Measurements from ENCODE around the gene APCDD1L. TPM values are rescaled to one million over a fixed set of nuclear protein-coding genes. Genes with fewer than 3 reads are reported as not detected.
"Not testable (repeated sequence)": the region's sequence is repeated elsewhere in the genome, so short reads cannot be mapped to it uniquely, and the experiment has no call there.

The APCDD1L gene
- total and polyA plus RNA-seq, 2 donors: 0.05 TPM

GRCh38 chr20:58545565-58546415 is 30.6 kb upstream of the APCDD1L start:
- no peak overlapping the region for H3K4me3 ChIP-seq (ENCODE audit: low read length in 2 of 2)
- no peaks in the 10 kb centered on the region for H3K27me3 ChIP-seq (ENCODE audit: control insufficient read depth in 2 of 2, insufficient read depth in 1 of 2, low read length in 1 of 2)
- no peak for DNase-seq (ENCODE audit: low read depth in 6 of 9, low spot score in 9 of 9)
- no peak overlapping the region for H3K27ac ChIP-seq (ENCODE audit: low read depth in 1 of 2, low read length in 1 of 2)
- WGBS: 88% methylated on average over 17 of the region's 17 CpGs
- no peaks in the 10 kb centered on the region for H3K9me3 ChIP-seq (ENCODE audit: control insufficient read depth in 2 of 2, insufficient read depth in 1 of 2, low read length in 1 of 2)
- no peaks in the 10 kb centered on the region for H3K36me3 ChIP-seq (ENCODE audit: control insufficient read depth in 2 of 2, insufficient read depth in 2 of 2, low read length in 1 of 2)
- no peaks in the 10 kb centered on the region for H3K4me1 ChIP-seq (ENCODE audit: control insufficient read depth in 2 of 2, insufficient read depth in 2 of 2, low read length in 2 of 2)

GRCh38 chr20:58544891-58545290 is 29.7 kb upstream of the APCDD1L start:
- Histone ChIP-seq H3K4me3 (ENCODE audit: low read length in 2 of 2) (no peak overlapping the region), H3K36me3 (ENCODE audit: control insufficient read depth in 2 of 2, insufficient read depth in 2 of 2, low read length in 1 of 2) (no peaks in the 10 kb centered on the region), H3K4me1 (ENCODE audit: control insufficient read depth in 2 of 2, insufficient read depth in 2 of 2, low read length in 2 of 2) (no peaks in the 10 kb centered on the region), H3K9me3 (ENCODE audit: control insufficient read depth in 2 of 2, insufficient read depth in 1 of 2, low read length in 1 of 2) (no peaks in the 10 kb centered on the region), H3K27me3 (ENCODE audit: control insufficient read depth in 2 of 2, insufficient read depth in 1 of 2, low read length in 1 of 2) (no peaks in the 10 kb centered on the region), H3K27ac (ENCODE audit: low read depth in 1 of 2, low read length in 1 of 2) (no peak overlapping the region)
- no peak for DNase-seq (ENCODE audit: low read depth in 6 of 9, low spot score in 9 of 9)
- 96% methylated on average over 4 of the region's 4 CpGs for WGBS

GRCh38 chr20:58544286-58544685 is 29.1 kb upstream of the APCDD1L start:
- no peaks in the 10 kb centered on the region for H3K27me3 ChIP-seq (ENCODE audit: control insufficient read depth in 2 of 2, insufficient read depth in 1 of 2, low read length in 1 of 2)
- H3K4me3 ChIP-seq (ENCODE audit: low read length in 2 of 2): no peak overlapping the region
- H3K4me1 ChIP-seq (ENCODE audit: control insufficient read depth in 2 of 2, insufficient read depth in 2 of 2, low read length in 2 of 2): no peaks in the 10 kb centered on the region
- no peak for DNase-seq (ENCODE audit: low read depth in 6 of 9, low spot score in 9 of 9)
- no peaks in the 10 kb centered on the region for H3K9me3 ChIP-seq (ENCODE audit: control insufficient read depth in 2 of 2, insufficient read depth in 1 of 2, low read length in 1 of 2)
- WGBS: 85% methylated on average over 10 of the region's 10 CpGs
- H3K27ac ChIP-seq (ENCODE audit: low read depth in 1 of 2, low read length in 1 of 2): no peak overlapping the region
- no peaks in the 10 kb centered on the region for H3K36me3 ChIP-seq (ENCODE audit: control insufficient read depth in 2 of 2, insufficient read depth in 2 of 2, low read length in 1 of 2)

GRCh38 chr20:58543274-58543673 is 28.1 kb upstream of the APCDD1L start:
- DNase-seq (ENCODE audit: low read depth in 6 of 9, low spot score in 9 of 9): no peak
- no peaks in the 10 kb centered on the region for H3K27me3 ChIP-seq (ENCODE audit: control insufficient read depth in 2 of 2, insufficient read depth in 1 of 2, low read length in 1 of 2)
- H3K9me3 ChIP-seq (ENCODE audit: control insufficient read depth in 2 of 2, insufficient read depth in 1 of 2, low read length in 1 of 2): no peaks in the 10 kb centered on the region
- H3K36me3 ChIP-seq (ENCODE audit: control insufficient read depth in 2 of 2, insufficient read depth in 2 of 2, low read length in 1 of 2): no peaks in the 10 kb centered on the region
- no peaks in the 10 kb centered on the region for H3K4me1 ChIP-seq (ENCODE audit: control insufficient read depth in 2 of 2, insufficient read depth in 2 of 2, low read length in 2 of 2)
- no peak overlapping the region for H3K4me3 ChIP-seq (ENCODE audit: low read length in 2 of 2)
- 87% methylated on average over 6 of the region's 6 CpGs for WGBS
- no peak overlapping the region for H3K27ac ChIP-seq (ENCODE audit: low read depth in 1 of 2, low read length in 1 of 2)

- H3K4me1 ChIP-seq (ENCODE audit: control insufficient read depth in 2 of 2, insufficient read depth in 2 of 2, low read length in 2 of 2): no peaks in the 10 kb centered on the region
- WGBS: 90% methylated on average over 18 of the region's 18 CpGs
- no peak for DNase-seq (ENCODE audit: low read depth in 6 of 9, low spot score in 9 of 9)
Observed at GRCh38 chr20:58542411-58543095, 27.4 kb upstream of the APCDD1L start.

GRCh38 chr20:58542034-58542410 is 26.8 kb upstream of the APCDD1L start:
- WGBS: 83% methylated on average over 3 of the region's 6 CpGs
- H3K4me1 ChIP-seq (ENCODE audit: control insufficient read depth in 2 of 2, insufficient read depth in 2 of 2, low read length in 2 of 2); H3K27ac ChIP-seq (ENCODE audit: low read depth in 1 of 2, low read length in 1 of 2); H3K4me3 ChIP-seq (ENCODE audit: low read length in 2 of 2); H3K27me3 ChIP-seq (ENCODE audit: control insufficient read depth in 2 of 2, insufficient read depth in 1 of 2, low read length in 1 of 2); H3K9me3 ChIP-seq (ENCODE audit: control insufficient read depth in 2 of 2, insufficient read depth in 1 of 2, low read length in 1 of 2); DNase-seq (ENCODE audit: low read depth in 6 of 9, low spot score in 9 of 9); H3K36me3 ChIP-seq (ENCODE audit: control insufficient read depth in 2 of 2, insufficient read depth in 2 of 2, low read length in 1 of 2): not testable (repeated sequence)

More at GRCh38 chr20:58542411-58543095, 27.4 kb upstream of the APCDD1L start:
- Histone ChIP-seq H3K36me3 (ENCODE audit: control insufficient read depth in 2 of 2, insufficient read depth in 2 of 2, low read length in 1 of 2) (no peaks in the 10 kb centered on the region), H3K27ac (ENCODE audit: low read depth in 1 of 2, low read length in 1 of 2) (no peak overlapping the region), H3K9me3 (ENCODE audit: control insufficient read depth in 2 of 2, insufficient read depth in 1 of 2, low read length in 1 of 2) (no peaks in the 10 kb centered on the region), H3K27me3 (ENCODE audit: control insufficient read depth in 2 of 2, insufficient read depth in 1 of 2, low read length in 1 of 2) (no peaks in the 10 kb centered on the region), H3K4me3 (ENCODE audit: low read length in 2 of 2) (no peak overlapping the region)

GRCh38 chr20:58538752-58539151 is 23.6 kb upstream of the APCDD1L start:
- Histone ChIP-seq H3K27ac (ENCODE audit: low read depth in 1 of 2, low read length in 1 of 2) (no peak overlapping the region), H3K4me1 (ENCODE audit: control insufficient read depth in 2 of 2, insufficient read depth in 2 of 2, low read length in 2 of 2) (no peaks in the 10 kb centered on the region), H3K27me3 (ENCODE audit: control insufficient read depth in 2 of 2, insufficient read depth in 1 of 2, low read length in 1 of 2) (no peaks in the 10 kb centered on the region), H3K36me3 (ENCODE audit: control insufficient read depth in 2 of 2, insufficient read depth in 2 of 2, low read length in 1 of 2) (no peaks in the 10 kb centered on the region), H3K9me3 (ENCODE audit: control insufficient read depth in 2 of 2, insufficient read depth in 1 of 2, low read length in 1 of 2) (peaks cover 0 to 5% of the 10 kb centered on the region in 2 donors), H3K4me3 (ENCODE audit: low read length in 2 of 2) (no peak overlapping the region)
- WGBS: 97% methylated on average over 2 of the region's 2 CpGs
- DNase-seq (ENCODE audit: low read depth in 6 of 9, low spot score in 9 of 9): no peak

GRCh38 chr20:58537831-58538230 is 22.6 kb upstream of the APCDD1L start:
- Histone ChIP-seq H3K27me3 (ENCODE audit: control insufficient read depth in 2 of 2, insufficient read depth in 1 of 2, low read length in 1 of 2) (no peaks in the 10 kb centered on the region), H3K9me3 (ENCODE audit: control insufficient read depth in 2 of 2, insufficient read depth in 1 of 2, low read length in 1 of 2) (peaks cover 0 to 5% of the 10 kb centered on the region in 2 donors), H3K27ac (ENCODE audit: low read depth in 1 of 2, low read length in 1 of 2) (no peak overlapping the region), H3K4me3 (ENCODE audit: low read length in 2 of 2) (no peak overlapping the region), H3K4me1 (ENCODE audit: control insufficient read depth in 2 of 2, insufficient read depth in 2 of 2, low read length in 2 of 2) (no peaks in the 10 kb centered on the region), H3K36me3 (ENCODE audit: control insufficient read depth in 2 of 2, insufficient read depth in 2 of 2, low read length in 1 of 2) (no peaks in the 10 kb centered on the region)
- 97% methylated on average over 1 of the region's 1 CpG for WGBS
- no peak for DNase-seq (ENCODE audit: low read depth in 6 of 9, low spot score in 9 of 9)

- Histone ChIP-seq H3K4me3 (ENCODE audit: low read length in 2 of 2) (no peak overlapping the region), H3K27me3 (ENCODE audit: control insufficient read depth in 2 of 2, insufficient read depth in 1 of 2, low read length in 1 of 2) (no peaks in the 10 kb centered on the region), H3K27ac (ENCODE audit: low read depth in 1 of 2, low read length in 1 of 2) (no peak overlapping the region), H3K4me1 (ENCODE audit: control insufficient read depth in 2 of 2, insufficient read depth in 2 of 2, low read length in 2 of 2) (no peaks in the 10 kb centered on the region), H3K9me3 (ENCODE audit: control insufficient read depth in 2 of 2, insufficient read depth in 1 of 2, low read length in 1 of 2) (peaks cover 0 to 5% of the 10 kb centered on the region in 2 donors), H3K36me3 (ENCODE audit: control insufficient read depth in 2 of 2, insufficient read depth in 2 of 2, low read length in 1 of 2) (no peaks in the 10 kb centered on the region)
- no peak for DNase-seq (ENCODE audit: low read depth in 6 of 9, low spot score in 9 of 9)
- WGBS: 97% methylated on average over 3 of the region's 3 CpGs
Observed at GRCh38 chr20:58536289-58536688, 21.1 kb upstream of the APCDD1L start.
